Measurements from ENCODE around the gene GLIS1. TPM values are rescaled to one million over a fixed set of nuclear protein-coding genes. Genes with fewer than 3 reads are reported as not detected.

The GLIS1 gene
- total RNA-seq, 1 donor from 2014 or later, result 0.16 TPM

DNA sequence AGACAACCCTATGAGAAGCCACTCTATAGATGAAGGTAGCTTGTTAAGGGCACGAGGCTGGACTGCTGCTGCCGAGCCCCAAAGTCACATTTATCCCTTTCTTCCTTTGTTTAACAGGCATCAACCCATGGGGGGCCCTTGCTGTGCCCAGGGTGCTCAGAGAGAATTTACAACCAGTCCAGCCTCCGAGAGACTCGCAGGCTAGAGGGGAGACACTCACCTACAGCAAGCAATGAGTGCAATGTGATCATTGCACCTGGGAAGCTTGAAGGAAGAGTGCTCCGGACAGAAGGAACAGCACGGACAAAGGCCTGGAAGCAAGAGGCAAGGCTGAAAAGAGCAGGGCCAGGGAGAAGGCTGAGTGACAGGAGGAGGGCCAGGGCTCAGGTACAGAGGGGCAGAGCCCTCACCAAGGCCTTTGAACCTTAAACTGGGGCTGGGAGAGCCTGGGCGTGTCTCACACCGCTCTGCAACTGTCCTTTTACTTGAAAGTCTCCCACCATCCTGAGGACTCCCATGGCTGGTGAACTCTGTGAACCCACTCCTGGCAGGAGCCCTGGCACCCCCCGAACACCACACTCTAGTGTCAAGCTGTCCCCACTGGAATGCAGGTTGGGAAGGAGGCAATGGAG, 252.5 kb downstream of the GLIS1 start:
- Histone ChIP-seq H3K9me3 (replicated peaks) (peaks cover 11% of the 10 kb centered on the region), H3K4me1 (no peaks in the 10 kb centered on the region), H3K27me3 (ENCODE audit: low read depth) (peaks cover 100% of the 10 kb centered on the region), H3K27ac (replicated peaks) (no peak overlapping the region), H3K36me3 (no peaks in the 10 kb centered on the region), H3K4me3 (no peak overlapping the region)
- no peak for DNase-seq
- TF ChIP-seq, protein P1, sequence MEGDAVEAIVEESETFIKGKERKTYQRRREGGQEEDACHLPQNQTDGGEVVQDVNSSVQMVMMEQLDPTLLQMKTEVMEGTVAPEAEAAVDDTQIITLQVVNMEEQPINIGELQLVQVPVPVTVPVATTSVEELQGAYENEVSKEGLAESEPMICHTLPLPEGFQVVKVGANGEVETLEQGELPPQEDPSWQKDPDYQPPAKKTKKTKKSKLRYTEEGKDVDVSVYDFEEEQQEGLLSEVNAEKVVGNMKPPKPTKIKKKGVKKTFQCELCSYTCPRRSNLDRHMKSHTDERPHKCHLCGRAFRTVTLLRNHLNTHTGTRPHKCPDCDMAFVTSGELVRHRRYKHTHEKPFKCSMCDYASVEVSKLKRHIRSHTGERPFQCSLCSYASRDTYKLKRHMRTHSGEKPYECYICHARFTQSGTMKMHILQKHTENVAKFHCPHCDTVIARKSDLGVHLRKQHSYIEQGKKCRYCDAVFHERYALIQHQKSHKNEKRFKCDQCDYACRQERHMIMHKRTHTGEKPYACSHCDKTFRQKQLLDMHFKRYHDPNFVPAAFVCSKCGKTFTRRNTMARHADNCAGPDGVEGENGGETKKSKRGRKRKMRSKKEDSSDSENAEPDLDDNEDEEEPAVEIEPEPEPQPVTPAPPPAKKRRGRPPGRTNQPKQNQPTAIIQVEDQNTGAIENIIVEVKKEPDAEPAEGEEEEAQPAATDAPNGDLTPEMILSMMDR (IDR thresholded peaks at IDR 0.05; ENCODE audit: borderline replicate concordance), result no peak
- intact Hi-C loops (cut with micrococcal nuclease), result loop anchor here (5.0 kb wide), 1 partner anchor 266 kb away; no protein-coding TSS in a partner anchor

DNA sequence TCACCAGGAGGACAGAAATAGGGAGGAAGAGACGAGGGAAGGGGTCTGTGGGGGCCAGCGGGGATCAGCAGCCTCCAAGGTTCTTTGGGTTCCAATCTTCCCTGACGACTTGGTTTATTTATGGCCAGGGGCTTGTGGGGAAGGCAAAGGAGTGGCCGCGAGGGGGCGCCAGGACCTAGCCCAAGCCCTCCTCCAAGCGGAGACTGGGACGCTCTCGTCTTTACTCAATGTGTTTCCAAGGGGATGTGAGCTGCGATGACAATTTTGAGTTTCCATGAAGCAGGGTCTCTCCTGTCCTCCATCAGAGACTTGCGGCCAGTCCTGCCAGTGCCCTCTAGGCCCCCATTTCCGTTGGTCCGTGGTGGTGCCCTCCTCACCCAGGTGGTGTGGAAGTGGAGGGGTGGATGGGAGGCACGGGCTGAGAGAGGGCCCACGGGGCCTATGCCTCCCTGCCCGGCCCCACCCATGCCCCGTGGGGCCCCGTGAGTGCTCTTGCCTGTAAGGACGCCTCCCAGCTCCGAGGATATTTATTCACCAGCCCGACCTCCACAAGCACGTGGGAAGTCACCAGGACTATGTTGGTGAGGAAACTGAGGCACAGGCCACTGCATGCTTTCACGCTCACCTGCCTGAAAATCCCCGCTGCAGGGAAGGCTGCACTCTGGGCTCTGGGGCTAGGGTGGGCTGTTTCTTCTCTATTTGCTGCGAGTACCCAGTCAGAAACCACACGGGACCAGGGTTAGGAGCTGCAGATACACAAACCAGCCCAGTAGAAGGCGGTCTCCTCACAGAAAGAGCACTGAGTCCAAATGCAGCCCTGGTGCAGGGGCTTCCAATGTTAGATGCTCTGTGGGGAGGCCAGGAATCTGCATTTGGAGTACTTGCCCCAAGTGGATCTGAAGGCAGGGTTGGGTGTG, 253.2 kb downstream of the GLIS1 start:
- H3K4me1 ChIP-seq, result no peaks in the 10 kb centered on the region
- H3K4me3 ChIP-seq, result no peak overlapping the region
- no peak overlapping the region for H3K27ac ChIP-seq (replicated peaks)
- intact Hi-C loops (cut with micrococcal nuclease), result loop anchor here (5.0 kb wide), 1 partner anchor 267 kb away; no protein-coding TSS in a partner anchor
- peaks cover 100% of the 10 kb centered on the region for H3K27me3 ChIP-seq (ENCODE audit: low read depth)
- peaks cover 11% of the 10 kb centered on the region for H3K9me3 ChIP-seq (replicated peaks)
- no peaks in the 10 kb centered on the region for H3K36me3 ChIP-seq
- peak; percentile 77 for DNase-seq
- TF ChIP-seq, protein P1 (IDR thresholded peaks at IDR 0.05; ENCODE audit: borderline replicate concordance), result peak; percentile 86

GRCh38 chr1:53484705-53485477, 254.1 kb downstream of the GLIS1 start:
- Histone ChIP-seq H3K27ac (replicated peaks) (no peak overlapping the region), H3K4me3 (no peak overlapping the region), H3K4me1 (no peaks in the 10 kb centered on the region), H3K36me3 (no peaks in the 10 kb centered on the region), H3K9me3 (replicated peaks) (peaks cover 9% of the 10 kb centered on the region), H3K27me3 (ENCODE audit: low read depth) (peaks cover 100% of the 10 kb centered on the region)
- intact Hi-C loops (cut with micrococcal nuclease), result loop anchor here (5.0 kb wide), 1 partner anchor 267 kb away; no protein-coding TSS in a partner anchor
- TF ChIP-seq, protein P1 (IDR thresholded peaks at IDR 0.05; ENCODE audit: borderline replicate concordance), result no peak
- DNase-seq, result no peak

GRCh38 chr1:53483656-53484055, 255.3 kb downstream of the GLIS1 start:
- Histone ChIP-seq H3K36me3 (no peaks in the 10 kb centered on the region), H3K27me3 (ENCODE audit: low read depth) (peaks cover 97% of the 10 kb centered on the region), H3K9me3 (replicated peaks) (no peaks in the 10 kb centered on the region), H3K4me3 (no peak overlapping the region), H3K27ac (replicated peaks) (no peak overlapping the region), H3K4me1 (no peaks in the 10 kb centered on the region)
- no peak for DNase-seq
- intact Hi-C loops (cut with micrococcal nuclease), result no loop called here
- TF ChIP-seq, protein P1 (IDR thresholded peaks at IDR 0.05; ENCODE audit: borderline replicate concordance), result no peak

GRCh38 chr1:53483170-53483569, 255.8 kb downstream of the GLIS1 start:
- TF ChIP-seq, protein P1 (IDR thresholded peaks at IDR 0.05; ENCODE audit: borderline replicate concordance), result no peak
- DNase-seq, result no peak
- no peaks in the 10 kb centered on the region for H3K9me3 ChIP-seq (replicated peaks)
- no peaks in the 10 kb centered on the region for H3K4me1 ChIP-seq
- no peak overlapping the region for H3K27ac ChIP-seq (replicated peaks)
- peaks cover 97% of the 10 kb centered on the region for H3K27me3 ChIP-seq (ENCODE audit: low read depth)
- intact Hi-C loops (cut with micrococcal nuclease), result no loop called here
- no peaks in the 10 kb centered on the region for H3K36me3 ChIP-seq
- H3K4me3 ChIP-seq, result no peak overlapping the region
